Stimulated activated CD4-positive, alpha-beta T cell treated with anti-CD3 and anti-CD28 coated beads, TNF-alpha, amount 100 ng/mL, for 4 hours (primary cell): Measurements from ENCODE around the gene CANT1.
"Not testable (repeated sequence)": the region's sequence is repeated elsewhere in the genome, so short reads cannot be mapped to it uniquely, and the experiment has no call there.

ENCODE experiments used
- DNase-seq, 3 experiments: peaks; one replicate each; pipeline ENCODE4 v3.0.0-alpha.2; 2020; ENCODE audit warnings: low read depth in 3 of 3

The CANT1 gene

DNA sequence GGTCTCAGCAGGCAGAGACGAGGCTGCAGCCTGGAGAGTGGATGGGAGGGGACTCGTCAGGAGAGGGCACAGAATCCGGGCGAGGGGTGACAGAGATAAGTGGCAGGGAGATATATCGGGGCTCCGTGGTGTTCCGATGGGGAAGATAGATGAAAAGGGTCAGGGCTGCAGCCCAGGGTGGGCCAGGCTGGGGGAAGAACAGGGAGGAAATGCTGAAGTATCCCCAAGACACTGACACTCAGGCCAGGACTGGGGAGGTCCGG lies 32.0 kb downstream of the CANT1 start:
- no peak for DNase-seq

DNA sequence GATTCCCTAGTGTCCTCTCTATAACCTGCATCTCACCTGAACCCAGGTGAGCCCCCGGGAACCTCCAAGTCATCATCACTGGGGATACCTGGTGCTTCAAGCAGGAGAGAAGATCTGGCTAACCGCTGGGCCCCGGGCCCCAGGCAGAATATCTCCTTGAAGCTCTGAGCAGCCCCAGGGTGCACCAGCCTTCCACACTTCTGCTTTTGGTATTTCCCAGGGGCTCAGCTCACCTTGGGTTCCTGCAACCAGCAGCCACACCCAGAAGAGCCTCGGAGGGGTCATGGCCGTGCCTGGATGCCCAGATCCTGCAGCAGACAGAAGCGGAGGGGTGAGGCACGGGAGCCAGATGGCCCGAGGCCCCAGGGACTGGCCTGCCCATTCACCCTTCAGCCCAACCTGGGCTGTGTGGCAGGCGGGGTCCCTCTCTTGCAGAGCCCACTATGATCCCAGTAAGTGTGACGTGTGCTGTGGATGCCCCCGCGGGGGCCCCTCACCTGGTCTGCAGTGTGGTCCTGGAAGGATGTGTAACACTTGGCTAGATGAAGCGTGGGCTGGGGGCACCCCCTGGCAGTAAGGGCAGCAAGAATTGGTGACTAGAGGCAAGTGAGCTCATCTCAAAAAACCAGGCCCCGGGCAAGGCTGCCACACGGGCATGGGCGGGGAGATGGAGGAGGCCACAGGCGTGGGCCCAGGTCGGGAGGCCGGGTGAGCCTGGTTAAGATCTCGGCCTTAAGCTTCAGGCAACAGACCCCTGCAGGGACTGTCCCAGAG lies 32.5 kb downstream of the CANT1 start:
- DNase-seq: no peak

DNA sequence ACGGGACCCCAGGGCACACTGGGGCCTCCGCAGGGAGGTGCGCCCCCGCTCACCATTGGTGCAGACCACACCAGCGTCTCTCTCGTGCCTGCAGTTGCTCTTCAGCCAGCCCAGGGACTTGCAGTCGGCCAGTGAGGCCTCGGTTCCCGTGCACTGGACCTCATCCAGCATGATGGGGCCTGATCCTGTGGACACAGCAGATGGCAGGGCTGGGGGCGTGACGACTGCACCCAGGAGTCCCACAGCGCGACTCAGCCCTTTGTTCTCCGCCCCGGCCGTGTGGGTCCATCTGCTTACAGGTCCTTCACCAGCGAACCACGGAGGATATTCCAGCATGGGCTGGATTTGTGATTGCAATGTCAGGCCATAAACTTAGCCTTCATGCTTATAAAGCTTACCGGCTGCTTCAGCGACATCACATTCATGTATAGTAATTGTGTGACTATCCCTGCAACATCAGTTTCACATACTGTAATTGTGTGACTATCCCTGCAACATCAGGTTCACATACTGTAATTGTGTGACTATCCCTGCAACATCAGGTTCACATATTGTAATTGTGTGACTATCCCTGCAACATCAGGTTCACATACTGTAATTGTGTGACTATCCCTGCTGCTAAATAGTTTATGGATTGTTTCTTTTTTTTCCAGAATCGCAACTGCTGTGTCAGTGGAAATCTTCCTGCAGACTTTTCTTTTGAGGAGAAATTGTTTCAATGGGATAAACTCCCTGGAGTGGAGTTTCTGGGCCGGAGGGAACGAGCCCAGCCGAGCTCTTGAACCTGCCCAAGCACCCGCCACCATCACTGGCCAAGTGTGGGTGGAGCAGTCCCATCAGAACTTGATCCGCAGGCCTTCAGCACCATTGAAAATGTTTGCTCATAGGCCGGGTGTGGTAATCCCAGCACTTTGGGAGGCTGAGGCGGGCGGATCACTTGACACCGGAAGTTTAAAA lies 34.7 kb downstream of the CANT1 start:
- DNase-seq: no peak

DNA sequence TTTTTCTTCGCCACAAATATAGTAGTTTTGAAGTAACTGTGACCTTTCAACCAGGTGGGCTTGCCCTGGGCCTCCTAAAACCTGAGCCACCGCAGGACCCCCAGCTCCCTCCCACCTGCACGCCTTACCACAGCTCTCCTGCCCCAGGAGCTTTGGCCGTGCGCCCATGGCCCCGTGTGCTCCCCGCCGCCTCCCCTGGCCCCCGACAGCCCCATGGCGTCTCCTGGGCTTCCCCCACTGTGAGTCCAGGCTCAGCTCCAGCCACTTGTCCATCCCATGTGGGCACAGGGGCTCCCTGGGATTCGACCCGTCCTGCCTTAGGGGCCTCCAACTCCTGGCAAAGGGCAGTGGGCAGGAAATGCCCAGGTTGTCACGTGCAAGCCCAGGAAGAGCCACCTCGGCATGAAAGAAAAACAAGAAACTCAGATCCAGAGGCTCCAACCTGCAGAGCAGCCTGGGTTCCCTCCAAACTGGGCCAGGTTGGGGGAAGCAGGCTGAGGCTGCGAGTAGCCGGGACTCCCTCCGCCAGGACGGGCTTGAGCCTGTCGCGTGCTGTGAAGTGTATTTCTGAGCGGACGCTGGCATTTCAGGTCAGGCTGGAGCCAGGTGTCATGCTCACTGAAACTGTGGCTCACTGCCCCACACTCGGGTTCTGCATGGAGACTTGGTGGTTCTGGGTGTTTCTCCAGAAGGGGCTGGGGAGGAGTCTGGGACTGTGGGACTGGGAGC lies 35.6 kb downstream of the CANT1 start:
- DNase-seq: no peak

DNA sequence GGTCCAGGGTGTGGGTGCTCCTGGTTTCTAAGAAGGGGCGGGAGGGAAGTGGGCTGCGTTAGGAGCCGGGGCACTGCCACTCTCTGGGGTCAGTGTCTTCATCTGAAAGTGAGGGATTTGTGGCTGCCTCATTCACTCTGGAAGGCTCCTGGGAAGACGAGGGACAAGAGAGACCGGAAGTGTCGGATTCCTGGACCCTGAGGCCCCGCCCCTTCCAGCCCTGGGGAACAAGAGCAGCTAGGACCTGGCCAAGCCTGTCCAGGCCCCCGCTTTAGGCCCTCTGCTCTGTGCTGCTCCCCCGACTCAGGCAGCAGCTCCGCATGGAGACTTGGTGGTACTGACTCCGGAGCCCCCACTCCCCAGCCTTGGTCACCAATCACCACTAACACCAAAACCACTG lies 36.4 kb downstream of the CANT1 start:
- no peak for DNase-seq

DNA sequence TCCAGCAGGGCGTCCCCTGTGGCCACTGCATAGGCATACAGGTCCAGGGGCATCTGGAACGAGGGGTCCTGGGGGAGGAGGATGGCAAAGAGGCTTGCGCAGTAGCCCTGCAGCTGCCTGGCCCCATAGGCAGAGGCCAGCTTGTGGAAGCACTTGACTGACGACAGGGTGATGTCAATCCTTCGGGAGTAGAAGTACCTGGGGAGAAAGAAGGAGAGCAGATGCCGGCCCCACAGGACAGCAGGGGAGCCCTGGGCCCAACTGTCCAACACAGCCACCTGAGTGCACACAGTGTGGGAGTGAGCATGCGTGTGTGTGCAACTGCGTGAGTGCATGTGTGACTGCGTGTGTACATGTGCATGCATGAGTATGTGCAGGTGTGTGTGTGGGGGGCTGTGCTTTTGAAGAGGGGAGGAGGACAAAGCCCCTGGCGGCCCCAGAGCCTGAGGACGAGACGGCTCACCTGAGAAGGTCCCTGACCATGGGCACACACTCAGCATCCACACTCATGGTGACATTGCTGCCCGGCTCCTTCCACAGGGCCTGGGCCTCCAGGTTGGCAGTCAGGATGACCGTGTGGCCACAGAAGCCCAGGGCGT lies 37.0 kb downstream of the CANT1 start:
- no peak for DNase-seq

DNA sequence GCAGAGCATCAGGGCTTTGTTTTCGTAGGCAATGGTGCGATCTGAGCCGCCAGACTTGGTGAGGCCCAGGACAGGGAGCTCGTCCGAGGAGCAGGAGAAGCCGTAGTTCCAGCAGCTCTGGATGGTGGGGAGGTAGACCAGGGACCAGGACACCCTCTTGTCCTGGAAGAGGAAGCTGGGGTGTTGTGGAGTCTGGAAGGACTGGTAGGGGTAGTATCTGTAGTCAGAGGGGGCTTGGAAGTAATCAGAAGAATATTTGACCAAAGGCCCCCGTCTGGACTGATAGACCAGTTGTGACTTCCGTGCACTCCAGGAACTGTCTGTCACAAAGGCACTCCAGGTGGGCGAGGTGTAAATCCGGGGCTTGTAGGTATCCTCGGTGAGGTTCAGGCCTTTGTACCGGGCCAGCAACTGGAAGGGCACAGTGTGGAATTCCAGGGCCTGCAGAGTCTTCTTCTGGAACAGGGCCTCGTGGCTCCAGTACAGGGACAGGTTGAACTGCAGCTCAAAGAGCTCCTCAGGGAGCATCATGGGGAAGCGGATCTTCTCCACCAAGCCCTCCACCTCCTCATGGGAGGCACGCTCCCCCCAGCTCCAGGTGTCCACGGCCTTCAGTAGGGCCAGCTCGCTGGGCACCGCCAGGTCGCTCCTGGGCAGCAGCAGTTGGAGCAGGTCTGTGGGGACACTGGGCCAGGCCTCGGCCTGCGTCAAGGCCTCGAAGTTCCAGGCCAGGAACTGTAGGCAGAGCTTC lies 37.6 kb downstream of the CANT1 start:
- DNase-seq: no peak

DNA sequence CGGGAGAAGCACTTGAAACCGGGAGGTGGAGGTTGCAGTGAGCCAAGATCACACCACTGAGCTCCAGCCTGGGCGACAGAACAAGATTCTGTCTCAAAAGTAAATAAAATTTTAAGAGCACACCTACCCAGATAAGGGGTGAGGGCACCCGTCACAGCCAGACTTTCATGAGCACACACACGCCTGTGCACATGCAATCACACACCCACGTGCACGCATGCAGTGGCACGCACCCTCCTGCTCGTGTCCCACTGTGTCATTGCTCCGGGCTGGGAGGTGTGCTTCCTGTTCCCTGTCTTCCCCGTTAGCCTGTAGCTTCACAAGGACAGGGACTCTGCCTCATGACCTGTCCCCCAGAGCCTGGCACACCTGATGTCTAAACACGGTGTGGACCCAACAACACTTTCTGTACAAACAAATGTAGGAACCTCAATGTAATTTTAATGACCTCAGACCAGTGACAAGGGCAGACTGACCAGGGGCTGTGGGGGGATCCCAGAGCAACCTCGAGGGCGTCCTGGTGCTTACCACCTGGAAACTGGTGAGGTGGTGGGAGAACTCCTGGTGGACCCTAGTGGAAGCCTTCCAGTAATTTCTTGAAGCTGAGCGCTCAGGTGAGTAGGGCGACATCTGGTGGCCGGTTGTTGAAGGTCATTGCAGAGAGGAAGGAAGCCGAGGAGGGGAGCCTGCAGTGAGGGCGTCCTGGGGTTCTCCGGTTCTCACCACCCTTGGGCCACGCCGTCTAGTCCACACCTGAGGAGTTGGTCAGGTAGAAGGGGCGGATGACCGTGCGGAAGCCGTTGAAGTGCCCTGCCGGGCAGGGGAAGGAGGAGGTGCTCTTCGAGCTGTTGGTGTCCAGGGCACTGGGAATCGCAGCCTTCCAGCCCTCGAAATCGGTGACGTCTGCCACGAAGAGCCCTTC lies 38.5 kb downstream of the CANT1 start:
- DNase-seq: peak; percentile 56 to 64 (median 60)

DNA sequence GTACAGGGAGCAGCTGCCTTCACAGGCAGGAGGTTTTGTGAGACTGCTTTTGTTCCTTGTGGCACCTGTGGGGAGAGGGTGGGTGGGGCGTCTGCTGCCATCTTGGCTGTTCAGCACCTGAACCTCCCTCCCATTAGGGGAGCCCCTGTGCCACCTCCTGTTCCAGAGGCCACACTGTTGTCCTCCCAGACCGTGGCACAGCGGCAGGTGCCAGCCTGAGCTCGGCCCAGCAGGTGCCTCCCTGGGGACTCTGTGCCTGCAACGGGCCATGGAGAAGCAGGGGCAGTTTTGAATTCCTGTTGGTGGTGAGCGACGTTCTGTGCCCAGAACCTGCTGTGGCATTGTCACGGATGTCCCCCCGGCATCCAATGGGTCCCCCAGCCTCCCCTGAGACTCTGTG lies 39.7 kb downstream of the CANT1 start:
- DNase-seq: no peak

DNA sequence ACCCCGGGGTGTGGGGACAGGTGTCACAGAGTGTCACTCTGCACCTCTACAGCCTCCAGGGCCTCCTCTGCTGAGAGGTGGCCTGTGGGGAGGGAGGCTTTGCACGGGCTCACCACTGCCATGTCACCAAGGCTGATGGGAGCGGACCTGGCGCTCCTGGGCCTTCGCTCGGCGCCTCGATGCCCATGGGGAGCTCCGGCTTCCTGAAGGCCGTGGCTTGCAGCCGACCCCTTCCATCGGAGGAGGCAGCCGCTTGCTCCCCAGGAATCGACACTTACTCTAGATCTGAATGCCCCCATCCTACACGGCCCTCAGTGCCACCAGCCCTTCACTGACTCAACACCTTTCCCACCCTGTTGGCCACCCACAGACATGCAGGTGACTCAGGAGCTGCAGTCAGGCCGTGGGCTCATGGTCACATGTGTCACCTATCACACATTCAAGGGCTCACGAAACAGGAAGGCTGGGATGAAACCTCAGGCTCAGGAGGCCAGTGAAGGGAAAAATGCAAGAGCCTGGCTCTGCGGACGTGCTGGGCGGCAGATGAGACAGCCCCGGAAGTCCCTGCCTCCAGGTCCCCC lies 41.7 kb downstream of the CANT1 start:
- no peak for DNase-seq

DNA sequence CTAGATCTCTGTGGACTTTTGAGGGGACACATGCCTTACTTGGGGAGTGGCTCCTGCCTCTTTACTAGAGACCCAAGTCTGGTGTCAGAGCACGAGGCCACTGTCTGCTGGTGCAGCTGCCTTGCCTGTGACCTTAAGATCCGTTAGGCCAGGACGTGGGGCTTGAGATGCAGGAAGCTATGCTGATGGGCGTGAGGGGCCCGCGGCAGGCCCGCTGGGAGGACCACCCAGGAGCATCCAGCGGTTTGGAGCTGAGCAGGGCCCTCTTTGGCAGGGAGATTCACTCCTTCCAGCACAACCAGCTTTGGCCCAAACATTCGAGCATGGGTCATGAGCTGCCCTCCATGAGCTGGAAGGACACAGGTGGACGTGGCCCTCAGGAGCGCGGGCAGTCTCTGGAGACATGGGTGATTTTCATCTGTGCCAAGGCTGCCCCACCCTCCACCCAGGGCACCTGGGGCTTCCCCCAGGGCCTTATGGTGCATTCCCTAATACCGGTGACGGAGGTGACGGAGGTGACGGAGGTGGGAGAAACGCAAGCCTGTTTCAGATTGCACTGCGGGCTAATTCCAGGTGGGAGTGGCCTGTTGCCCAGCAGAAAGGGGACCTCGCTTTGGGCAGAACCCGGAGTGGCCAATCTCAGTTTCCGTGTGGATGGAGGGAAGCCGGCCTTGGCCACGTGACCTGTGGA lies 42.5 kb downstream of the CANT1 start:
- no peak for DNase-seq

DNA sequence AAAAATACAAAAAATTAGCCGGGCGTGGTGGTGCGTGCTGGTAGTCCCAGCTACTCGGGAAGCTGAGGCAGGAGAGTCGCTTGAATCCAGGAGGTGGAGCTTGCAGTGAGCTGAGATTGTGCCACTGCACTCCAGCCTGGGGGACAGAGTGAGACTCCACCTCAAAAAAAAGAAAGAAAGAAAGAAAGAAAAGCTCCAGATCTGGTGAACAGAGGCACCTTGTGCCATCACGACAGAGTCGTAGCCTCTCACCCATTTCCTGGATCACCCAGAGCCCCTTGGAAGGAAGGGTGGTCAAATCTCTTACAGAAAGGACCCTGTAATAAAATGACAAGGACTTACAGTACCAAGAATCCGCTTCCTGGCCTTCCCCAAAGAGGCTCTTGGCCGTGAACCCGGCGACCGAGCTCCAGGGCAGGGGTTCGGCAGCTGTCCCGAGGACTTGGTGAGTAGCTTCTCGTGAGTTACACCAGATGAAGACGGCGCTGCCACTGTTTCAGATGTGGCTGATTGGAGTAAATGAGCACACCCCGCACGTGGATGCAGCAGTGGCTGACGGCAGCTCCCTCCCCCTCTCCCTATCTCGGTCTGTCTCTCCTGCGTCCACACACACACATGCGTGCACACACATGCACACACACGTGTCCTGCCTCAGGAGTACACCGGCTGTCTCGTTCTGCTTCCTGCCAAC lies 43.3 kb downstream of the CANT1 start:
- no peak for DNase-seq

DNA sequence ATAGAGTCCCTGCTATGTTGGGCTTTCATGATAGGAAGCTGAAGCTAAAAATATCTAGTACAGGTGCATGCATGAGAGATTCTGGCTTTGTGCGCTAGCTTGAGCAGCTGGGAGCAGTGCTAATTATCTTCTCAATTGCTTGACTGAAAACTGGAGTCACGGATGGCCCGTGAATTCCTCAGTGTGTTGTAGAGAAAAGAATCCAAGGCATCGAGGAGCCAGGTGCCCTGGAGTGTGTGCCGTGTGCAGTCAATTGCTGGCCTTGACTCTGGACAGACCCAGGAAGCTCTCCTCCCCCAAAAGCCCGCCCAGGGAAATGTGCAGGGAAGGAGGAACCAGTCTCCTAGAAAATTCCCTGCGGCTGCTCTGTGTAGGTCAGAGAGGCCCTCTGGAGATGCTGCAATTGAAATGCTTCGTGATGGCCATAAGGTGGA lies 44.1 kb downstream of the CANT1 start:
- DNase-seq: no peak

DNA sequence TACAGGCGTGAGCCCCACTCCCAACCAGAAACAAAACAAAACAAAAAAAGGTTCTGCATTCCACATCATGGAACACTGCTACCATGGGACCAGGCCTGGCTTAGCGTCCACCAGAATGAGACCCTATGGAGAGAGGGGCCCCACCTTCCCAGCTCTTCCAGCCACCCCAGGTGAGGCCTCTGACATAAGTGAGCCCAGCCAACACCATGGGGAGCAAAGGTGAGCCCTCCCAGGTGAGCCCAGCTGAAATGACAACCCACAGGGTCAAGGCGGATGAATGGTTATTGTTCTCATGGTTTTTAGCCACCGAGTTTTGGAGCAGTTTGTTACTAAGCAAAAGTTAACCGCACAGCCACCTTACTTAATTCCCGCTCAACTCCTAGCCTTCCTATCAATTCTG lies 46.2 kb downstream of the CANT1 start:
- DNase-seq: no peak

DNA sequence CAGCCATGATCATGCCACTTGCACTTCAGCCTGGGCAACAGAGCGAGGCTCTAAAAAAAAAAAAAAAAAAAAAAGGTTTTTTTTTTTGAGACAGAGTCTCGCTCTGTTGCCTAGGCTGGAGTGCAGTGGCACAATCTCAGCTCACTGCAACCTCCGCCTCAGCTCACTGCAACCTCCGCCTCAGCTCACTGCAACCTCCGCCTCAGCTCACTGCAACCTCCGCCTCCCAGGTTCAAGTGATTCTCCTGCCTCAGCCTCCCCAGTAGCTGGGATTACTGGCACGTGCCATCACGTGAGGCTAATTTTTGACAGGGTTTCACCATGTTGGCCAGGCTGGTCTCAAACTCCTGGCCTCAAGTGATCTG lies 46.6 kb downstream of the CANT1 start:
- not testable (repeated sequence) for DNase-seq

DNA sequence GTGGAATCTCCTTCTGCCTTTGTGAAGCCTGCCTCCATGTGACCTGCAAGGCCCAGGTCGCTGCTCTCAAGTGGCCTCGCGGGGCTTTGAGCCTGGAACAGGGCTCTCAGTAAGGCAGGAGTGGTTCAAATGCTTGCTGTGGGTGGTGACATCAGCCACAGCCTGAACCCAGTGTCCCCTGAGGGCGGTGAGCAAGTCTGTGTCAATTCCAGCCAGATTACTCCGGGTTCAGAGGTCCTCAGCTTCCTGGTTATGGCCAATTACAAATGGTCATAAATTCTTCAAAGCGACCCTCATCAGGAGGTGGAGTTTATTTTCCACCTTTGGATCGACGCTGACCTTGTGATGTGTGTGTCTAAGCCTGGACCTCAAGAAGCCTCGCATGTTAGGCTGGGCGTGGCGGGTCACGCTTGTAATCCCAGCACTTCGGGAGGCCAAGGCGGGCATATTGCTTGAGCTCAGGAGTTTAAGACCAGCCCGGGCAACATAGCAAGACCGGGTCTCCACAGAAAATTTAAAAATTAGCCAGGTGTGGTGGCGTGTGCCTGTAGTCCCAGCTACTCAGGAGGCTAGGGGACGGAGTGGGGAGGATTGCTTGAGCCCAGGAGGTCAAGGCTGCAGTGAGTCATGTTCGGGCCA lies 47.1 kb downstream of the CANT1 start:
- no peak for DNase-seq

DNA sequence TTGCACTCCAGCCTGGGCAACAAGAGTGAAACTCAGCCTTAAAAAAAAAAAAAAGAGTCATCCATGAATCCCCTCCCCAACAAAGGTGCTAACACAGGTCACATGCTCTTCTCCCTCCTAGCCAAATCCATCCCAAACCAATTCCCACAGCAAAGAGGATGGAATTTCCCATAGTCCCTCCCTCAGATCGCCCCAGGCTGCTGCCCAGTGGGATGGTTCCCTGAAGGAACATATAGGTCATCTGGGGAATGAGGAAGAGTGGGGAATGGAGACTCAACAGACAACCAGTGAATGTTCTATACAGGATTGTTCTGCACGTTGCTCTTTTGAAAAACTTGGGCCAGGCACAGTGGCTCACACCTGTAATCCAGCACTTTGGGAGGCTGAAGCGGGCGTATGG lies 48.0 kb downstream of the CANT1 start:
- no peak for DNase-seq

DNA sequence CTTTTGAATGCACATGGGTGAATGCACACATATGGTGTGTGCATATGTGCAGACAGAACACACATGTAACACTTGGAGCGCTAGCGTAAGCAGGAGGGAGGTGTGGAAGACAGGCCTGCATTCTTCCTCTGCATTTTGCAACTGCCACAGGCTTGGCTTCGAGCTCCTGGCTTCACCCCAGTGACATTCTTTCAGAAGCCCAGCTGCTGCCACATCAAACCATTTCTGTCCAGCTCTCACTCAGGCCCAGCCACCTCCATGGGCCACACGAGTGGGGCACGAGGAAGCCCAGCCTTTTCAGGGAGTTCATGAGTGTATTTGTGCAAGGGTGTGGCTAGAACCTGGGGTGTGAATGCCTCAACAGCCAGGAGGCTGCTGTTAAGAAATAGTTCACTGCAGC lies 48.6 kb downstream of the CANT1 start:
- DNase-seq: no peak
